Smooth muscle cell (in vitro differentiated cells): Measurements from ENCODE around the gene LAMC3. TPM values are rescaled to one million over a fixed set of nuclear protein-coding genes. Genes with fewer than 3 reads are reported as not detected.

Experiments
- DNase-seq: peaks from one replicate; lab custom pipeline; 2025; ENCODE audit not compliant: unreplicated experiment; lab: John Stamatoyannopoulos, UW
- H2AFZ ChIP-seq: fragments of 200-600 bp; sonication (generic); 2 replicates; pipeline ENCODE4 v1.6.0; 2016; ENCODE audit warnings: antibody characterized with exemption, low read depth, mild to moderate bottlenecking
- H3F3A ChIP-seq: fragments of 200-600 bp; sonication (generic); 2 replicates; pipeline ENCODE4 v1.6.0; 2017; ENCODE audit warnings: antibody characterized with exemption, low read depth
- H3K27ac ChIP-seq: fragments of 200-600 bp; sonication (generic); 2 replicates; pipeline ENCODE4 v1.5.1; 2016; ENCODE audit warnings: low read depth, mild to moderate bottlenecking
- H3K27me3 ChIP-seq: fragments of 200-600 bp; sonication (generic); 2 replicates; pipeline ENCODE4 v1.6.1; 2016; ENCODE audit warnings: low read depth, mild to moderate bottlenecking
- H3K36me3 ChIP-seq: fragments of 200-600 bp; sonication (generic); 2 replicates; pipeline ENCODE4 v1.5.1; 2016; ENCODE audit warnings: low read depth
- H3K4me1 ChIP-seq: fragments of 200-600 bp; sonication (generic); 2 replicates; pipeline ENCODE4 v1.5.1; 2016; ENCODE audit warnings: low read depth
- H3K4me2 ChIP-seq: fragments of 200-600 bp; sonication (generic); 2 replicates; pipeline ENCODE4 v1.6.0; 2016; ENCODE audit warnings: mild to moderate bottlenecking
- H3K4me3 ChIP-seq: fragments of 200-600 bp; sonication (generic); 2 replicates; pipeline ENCODE4 v1.5.1; 2016; ENCODE audit warnings: mild to moderate bottlenecking
- H3K79me2 ChIP-seq: fragments of 200-600 bp; sonication (generic); 2 replicates; pipeline ENCODE4 v1.6.0; 2016; ENCODE audit warnings: low read depth, mild to moderate bottlenecking
- H3K9ac ChIP-seq: fragments of 200-600 bp; sonication (generic); 2 replicates; pipeline ENCODE4 v1.6.0; 2016; ENCODE audit warnings: low read depth
- H3K9me3 ChIP-seq: fragments of 200-600 bp; sonication (generic); replicated peaks from 2 replicates; pipeline ENCODE4 v1.5.1; 2016; ENCODE audit warnings: low read depth
- H4K20me1 ChIP-seq: fragments of 200-600 bp; sonication (generic); 2 replicates; pipeline ENCODE4 v1.6.0; 2016; ENCODE audit warnings: low read depth
- WGBS: methylation state at CpG from one replicate; pipeline ENCODE4 v1.1.7; 2016; ENCODE audit warnings: low lambda C conversion rate; 5-methylcytosine and 5-hydroxymethylcytosine counted together
- polyA plus RNA-seq: library from polyadenylated mRNA; unstranded; fragments of >200 nt; fragmentation: Nextera tagmentation; extraction: Ambion mirVana; gene quantifications from 2 replicates; pipeline ENCODE4 v1.2.1, GENCODE V29; 2016
- small RNA-seq: library from RNA; depleted of rRNA; stranded (forward); fragments of <200 nt; gene quantifications from one replicate; pipeline ENCODE3, GENCODE V24; 2014
- total RNA-seq: library from RNA; depleted of rRNA; stranded (reverse); fragments of >200 nt; gene quantifications from 2 replicates; pipeline ENCODE4 v1.2.3, GENCODE V29; 2014
- TF ChIP-seq, protein P1 (sequence below): fragments of 200-600 bp; sonication (generic); IDR thresholded peaks from 2 replicates; pipeline ENCODE4 v1.5.1; 2017; ENCODE audit warnings: borderline replicate concordance, mild to moderate bottlenecking, antibody characterized with exemption; ENCODE audit not compliant: insufficient read depth, poor library complexity, severe bottlenecking

Gene LAMC3
- total and polyA plus RNA-seq, 2 experiments from 2014 or later: 21.3 to 72.0 TPM

GRCh38 chr9:131140550-131140949 is 131.6 kb downstream of the LAMC3 start:
- peaks cover 39% of the 10 kb centered on the region for H3K36me3 ChIP-seq
- no peaks in the 10 kb centered on the region for H3K9me3 ChIP-seq
- H2AFZ ChIP-seq: no peak overlapping the region
- H3F3A ChIP-seq: no peaks in the 10 kb centered on the region
- TF ChIP-seq, protein P1, sequence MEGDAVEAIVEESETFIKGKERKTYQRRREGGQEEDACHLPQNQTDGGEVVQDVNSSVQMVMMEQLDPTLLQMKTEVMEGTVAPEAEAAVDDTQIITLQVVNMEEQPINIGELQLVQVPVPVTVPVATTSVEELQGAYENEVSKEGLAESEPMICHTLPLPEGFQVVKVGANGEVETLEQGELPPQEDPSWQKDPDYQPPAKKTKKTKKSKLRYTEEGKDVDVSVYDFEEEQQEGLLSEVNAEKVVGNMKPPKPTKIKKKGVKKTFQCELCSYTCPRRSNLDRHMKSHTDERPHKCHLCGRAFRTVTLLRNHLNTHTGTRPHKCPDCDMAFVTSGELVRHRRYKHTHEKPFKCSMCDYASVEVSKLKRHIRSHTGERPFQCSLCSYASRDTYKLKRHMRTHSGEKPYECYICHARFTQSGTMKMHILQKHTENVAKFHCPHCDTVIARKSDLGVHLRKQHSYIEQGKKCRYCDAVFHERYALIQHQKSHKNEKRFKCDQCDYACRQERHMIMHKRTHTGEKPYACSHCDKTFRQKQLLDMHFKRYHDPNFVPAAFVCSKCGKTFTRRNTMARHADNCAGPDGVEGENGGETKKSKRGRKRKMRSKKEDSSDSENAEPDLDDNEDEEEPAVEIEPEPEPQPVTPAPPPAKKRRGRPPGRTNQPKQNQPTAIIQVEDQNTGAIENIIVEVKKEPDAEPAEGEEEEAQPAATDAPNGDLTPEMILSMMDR: no peak
- H3K79me2 ChIP-seq: no peaks in the 10 kb centered on the region
- H4K20me1 ChIP-seq: no peaks in the 10 kb centered on the region
- no peak overlapping the region for H3K27ac ChIP-seq
- DNase-seq: no peak
- 98% methylated on average over 3 of the region's 3 CpGs for WGBS
- H3K27me3 ChIP-seq: no peaks in the 10 kb centered on the region
- H3K4me2 ChIP-seq: no peak overlapping the region
- no peak overlapping the region for H3K4me3 ChIP-seq
- H3K9ac ChIP-seq: no peak overlapping the region
- no peaks in the 10 kb centered on the region for H3K4me1 ChIP-seq

DNA sequence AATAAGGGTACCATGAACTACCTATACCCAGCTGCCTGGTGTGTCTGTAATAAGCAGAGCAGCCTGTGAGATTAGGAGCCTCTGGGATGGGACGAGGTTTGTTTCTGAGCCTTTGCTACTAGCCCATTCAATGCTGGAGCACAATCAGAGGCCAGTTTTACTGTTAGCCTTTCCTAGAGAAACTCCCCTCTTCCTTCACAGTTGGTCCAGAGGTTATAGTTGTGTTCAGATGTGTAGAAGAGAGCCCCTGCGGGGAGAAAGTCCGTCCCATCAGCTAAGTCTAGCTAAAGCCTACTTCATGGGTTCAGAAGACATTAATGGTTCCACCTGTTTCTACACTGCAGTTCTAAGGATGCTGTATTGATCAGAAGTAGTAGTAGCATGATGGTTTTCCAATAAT is 133.2 kb downstream of the LAMC3 start:
- no peaks in the 10 kb centered on the region for H3K27me3 ChIP-seq
- no peak overlapping the region for H3K27ac ChIP-seq
- H4K20me1 ChIP-seq: no peaks in the 10 kb centered on the region
- H3K4me1 ChIP-seq: no peaks in the 10 kb centered on the region
- no peaks in the 10 kb centered on the region for H3K79me2 ChIP-seq
- TF ChIP-seq, protein P1: no peak
- H3K4me2 ChIP-seq: no peak overlapping the region
- no peak overlapping the region for H2AFZ ChIP-seq
- 99% methylated on average over 3 of the region's 3 CpGs for WGBS
- H3K4me3 ChIP-seq: no peak overlapping the region
- H3K9me3 ChIP-seq: no peaks in the 10 kb centered on the region
- no peaks in the 10 kb centered on the region for H3F3A ChIP-seq
- H3K9ac ChIP-seq: no peak overlapping the region
- peaks cover 48% of the 10 kb centered on the region for H3K36me3 ChIP-seq
- DNase-seq: no peak

Small RNA genes lying within 50 kb of the gene (small RNA-seq; reads per million reads assigned to genes)
- gene RF00322 (not detected), gene RNU6-881P (0.08 reads per million)

Other genes starting within 250 kb of the LAMC3 start
- 38.2 TPM in 2 replicates for gene ABL1, start 173.9 kb upstream of the LAMC3 start, total RNA-seq
- gene ABL1, start 173.9 kb upstream of the LAMC3 start, polyA plus RNA-seq: 50.6 and 51.0 TPM in 2 replicates
- gene QRFP, start 112.4 kb upstream of the LAMC3 start, total RNA-seq: not detected in 2 replicates
- 0.15 and 0.24 TPM in 2 replicates for gene QRFP, start 112.4 kb upstream of the LAMC3 start, polyA plus RNA-seq
- gene FIBCD1, start 69.9 kb upstream of the LAMC3 start, total RNA-seq: 1.3 and 1.8 TPM in 2 replicates
- 2.4 and 4.7 TPM in 2 replicates for gene FIBCD1, start 69.9 kb upstream of the LAMC3 start, polyA plus RNA-seq
- gene AIF1L, start 87.4 kb downstream of the LAMC3 start, total RNA-seq: 1.6 and 3.1 TPM in 2 replicates
- 3.1 and 3.6 TPM in 2 replicates for gene AIF1L, start 87.4 kb downstream of the LAMC3 start, polyA plus RNA-seq
- gene NUP214, start 116.4 kb downstream of the LAMC3 start, total RNA-seq: 20.2 and 44.7 TPM in 2 replicates
- 13.9 and 24.2 TPM in 2 replicates for gene NUP214, start 116.4 kb downstream of the LAMC3 start, polyA plus RNA-seq